ENCODE measurements around the gene ARF1. TPM values are rescaled to one million over a fixed set of nuclear protein-coding genes. Genes with fewer than 3 reads are reported as not detected.
A peak's percentile ranks its signal among the peaks of the same experiment; 100 is the strongest.
"Not testable (repeated sequence)": the region's sequence is repeated elsewhere in the genome, so short reads cannot be mapped to it uniquely, and the experiment has no call there.

Gene ARF1
- total RNA-seq, 1 experiment from 2014 or later = 400 TPM

DNA sequence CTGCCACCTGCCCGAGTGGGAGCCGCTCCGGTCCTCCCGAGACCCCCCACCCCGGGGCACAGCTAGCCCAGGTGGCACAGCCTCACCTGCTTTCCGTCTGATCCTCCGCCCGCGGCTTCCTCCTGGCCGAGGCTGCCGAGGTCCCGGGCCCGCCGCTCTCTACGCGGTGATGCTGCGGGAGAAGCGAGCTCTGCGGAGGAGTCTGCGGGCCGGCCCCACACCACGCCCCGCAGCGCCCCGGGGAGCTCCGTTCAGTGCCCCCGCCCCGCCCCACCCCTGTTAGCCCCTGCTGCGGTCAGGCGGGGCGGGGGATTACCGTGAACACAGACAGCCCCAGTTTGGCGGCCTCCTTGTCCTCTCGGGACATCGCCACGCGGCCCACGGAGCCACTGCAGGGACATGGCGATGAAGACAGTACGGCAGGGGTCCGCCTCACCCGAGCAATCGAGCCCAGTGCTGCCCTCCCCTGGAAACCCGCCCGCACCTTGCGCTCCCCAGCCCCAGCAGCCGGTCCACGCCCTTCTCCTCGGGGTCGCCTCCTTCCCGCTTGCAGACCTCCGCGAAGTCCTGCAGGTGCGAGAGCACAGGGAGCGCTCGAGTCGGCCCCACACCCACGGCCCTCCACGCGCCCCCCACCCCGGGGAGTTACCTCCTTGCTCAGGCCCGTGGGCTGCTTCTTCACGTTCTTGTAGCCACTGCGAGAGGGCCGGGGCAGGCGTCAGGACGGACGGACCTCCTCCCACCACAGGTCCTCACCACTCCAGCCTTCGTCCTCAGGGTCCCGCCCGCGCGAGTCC lies 19.7 kb downstream of the ARF1 start:
- peak; percentile 57 for DNase-seq (ENCODE audit: low spot score)

DNA sequence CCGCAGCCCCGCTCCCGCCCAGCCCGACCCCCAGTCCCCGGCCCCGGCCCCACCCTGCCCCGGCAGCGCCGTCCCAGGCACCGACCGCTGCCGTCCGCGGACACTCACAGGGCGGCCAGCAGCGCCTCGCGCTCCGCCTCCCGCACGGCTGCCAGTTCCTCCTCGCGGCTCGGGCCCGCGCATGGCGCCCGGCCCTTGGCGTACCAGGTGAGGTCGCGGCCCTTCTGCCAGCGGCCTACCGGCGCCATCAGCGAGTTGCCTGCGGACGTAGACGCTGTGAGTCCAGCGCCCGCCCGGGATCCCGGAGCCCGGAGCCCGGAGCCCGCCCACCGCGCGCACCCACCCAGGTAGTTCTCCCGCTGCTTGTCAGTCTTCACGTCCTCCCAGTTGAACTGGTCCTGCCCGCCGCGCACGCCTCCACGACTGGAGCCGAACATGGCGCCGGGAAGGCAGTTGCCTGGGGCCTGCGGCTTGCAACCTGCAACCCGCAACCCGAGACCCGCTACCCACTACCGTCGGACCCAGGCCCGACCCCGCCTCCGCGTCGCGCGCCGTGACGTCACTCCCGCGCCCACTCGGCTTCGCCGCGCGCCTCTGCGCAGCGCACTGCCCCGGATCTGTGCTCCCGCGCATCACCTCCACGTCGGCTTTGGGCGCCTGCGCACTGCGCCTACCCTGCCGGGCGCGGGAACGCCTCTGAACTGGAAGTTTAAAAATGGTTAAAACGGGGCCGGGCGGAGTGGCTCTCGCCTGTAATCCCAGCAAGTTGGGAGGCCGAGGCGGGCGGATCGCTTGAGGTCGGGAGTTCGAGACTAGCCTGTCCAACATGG lies 20.5 kb downstream of the ARF1 start, which contains the start of gene C1orf35:
C1orf35 (minus strand) TSS at position 535 of the 830 bp plus-strand sequence; CDS start at position 437, 98 bp downstream.
- DNase-seq (ENCODE audit: low spot score) = peak; percentile 89

DNA sequence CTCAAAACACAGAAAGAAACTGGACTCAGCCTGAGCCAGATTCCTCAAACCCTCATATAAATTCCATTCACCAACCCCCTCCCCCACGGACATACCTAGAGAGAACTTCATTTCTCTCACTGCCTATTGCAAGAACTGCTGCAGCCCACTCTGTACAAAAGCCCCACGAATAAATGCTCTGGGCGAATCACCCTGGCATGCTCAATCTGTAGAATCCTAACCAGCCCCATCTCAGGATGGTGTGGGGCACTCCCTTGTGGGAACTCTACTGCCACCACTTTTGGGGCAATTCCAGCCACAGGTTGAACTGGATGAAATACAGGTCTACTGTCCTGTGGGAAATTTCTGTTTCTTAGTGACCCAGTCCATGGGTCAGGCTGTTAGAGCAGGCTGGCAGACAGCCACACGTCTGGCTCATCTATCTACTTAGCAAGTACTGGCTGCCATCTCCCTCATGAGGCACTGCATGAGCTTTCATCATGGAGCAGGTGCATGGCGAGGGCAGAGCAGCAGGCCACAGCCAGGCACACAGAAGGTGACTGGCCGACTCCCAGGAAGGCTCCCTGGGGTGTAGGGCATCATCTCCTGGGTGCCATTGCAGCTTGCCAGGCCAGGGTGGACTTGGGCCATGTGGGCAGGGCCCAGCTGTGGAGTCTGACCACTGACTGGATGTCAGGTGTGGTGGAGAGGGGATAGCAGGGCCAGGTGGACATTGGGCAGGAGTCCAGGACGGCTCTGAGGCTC lies 22.2 kb downstream of the ARF1 start:
- no peak for DNase-seq (ENCODE audit: low spot score)

DNA sequence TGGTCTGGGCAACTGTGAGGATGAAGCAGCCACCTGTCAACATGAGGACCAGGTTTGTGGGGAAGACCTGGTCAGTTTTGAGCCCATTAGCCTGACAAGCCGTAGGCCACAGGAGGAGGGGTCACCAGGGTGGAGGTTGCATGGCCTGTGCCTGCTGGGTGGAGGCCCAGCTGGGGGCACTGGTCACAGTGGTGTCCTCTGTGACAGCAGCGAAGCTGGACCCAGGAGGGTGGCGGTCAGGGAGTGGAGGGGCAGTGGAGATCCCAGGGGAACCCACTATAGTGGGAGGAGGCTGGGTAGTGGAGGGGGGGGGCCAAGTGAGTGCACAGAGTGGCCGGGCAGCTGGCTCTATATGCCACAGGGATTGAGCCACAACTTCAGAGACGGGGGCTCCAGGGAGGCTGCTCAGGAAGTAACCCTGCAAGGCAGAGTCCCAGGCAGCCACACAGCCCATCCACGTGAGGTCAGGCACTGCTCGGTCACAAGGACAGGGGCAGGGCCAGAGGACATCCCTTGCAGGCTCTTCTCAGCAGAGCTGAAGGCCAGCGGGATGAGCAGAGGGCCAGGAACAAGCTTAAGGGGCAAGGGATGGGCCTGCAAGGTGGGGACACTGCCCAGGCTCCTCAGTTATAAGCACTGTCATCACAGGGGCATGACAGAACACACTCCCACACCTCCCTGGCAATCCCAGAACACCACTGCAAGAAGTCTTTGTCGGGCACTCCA lies 22.9 kb downstream of the ARF1 start:
- DNase-seq (ENCODE audit: low spot score) = no peak

DNA sequence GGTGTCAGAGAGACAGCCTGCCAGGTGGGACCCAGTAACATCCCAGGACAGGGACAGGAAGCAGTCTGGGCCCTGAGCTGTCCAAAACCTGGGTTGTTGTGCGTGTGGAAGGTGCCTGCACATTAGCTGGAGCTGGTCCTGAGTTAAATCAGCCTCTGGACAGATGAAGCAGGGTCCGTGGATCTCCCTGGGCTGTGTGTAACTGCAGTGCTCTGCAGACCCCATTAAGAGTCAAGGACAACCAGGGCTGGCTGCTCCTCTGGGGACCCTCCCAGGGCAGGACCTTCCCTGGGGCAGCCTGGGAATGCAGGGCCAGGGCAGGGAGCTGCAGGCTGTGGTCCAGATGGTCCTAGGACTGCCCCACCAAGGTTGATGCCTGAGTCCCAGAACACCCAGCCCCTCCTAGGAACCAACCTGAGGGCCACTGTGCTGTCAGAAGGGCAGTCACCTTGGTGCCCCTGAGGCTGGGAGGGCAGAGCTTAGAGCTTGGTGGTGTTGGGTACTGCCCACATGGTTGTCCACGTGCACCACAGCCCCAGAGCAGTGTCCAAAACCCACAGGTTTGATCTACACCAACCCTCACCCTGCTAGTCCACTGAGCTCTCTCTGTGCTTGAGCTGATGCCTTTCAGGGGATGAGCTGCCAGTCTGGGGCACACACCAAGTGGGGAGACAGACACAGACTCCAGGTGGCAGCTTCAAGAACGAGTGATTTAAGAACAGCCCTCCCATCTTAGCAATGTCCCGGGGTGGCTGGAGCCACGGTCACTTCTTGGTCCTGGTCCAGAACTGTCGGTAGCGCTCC lies 23.7 kb downstream of the ARF1 start:
- DNase-seq (ENCODE audit: low spot score) = no peak

DNA sequence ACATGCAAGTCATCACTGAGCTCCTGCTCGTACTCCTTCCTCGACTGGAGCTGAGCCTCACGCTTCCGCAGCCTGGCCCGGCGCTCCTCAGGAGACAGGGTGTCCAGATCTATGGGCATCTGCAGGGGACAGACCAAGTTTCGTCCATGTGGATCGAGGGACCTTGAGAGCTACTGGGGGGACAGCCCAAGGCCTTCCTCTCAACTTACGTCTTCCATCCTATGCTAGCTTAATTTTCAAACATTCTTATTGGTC lies 24.2 kb downstream of the ARF1 start:
- DNase-seq (ENCODE audit: low spot score) = no peak

DNA sequence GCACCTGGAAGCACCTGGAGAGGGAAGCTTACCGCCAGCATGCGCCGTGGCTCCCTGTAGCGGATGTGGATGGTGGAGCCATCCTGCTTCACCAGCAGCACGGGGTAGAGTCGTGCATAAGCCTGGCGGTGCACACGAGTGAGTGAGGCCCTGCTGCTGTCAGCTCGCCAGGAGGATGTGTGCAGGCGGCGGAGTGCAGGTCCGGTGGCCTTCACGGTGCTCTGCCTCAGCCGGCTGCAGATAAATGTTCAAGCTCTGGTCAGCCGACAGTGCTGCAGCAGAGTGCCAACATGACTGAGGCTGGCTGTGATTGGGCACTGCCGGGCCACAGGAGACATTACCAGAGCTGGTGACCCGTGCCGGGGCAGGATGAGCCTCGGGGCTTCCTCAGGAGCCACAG lies 25.1 kb downstream of the ARF1 start:
- DNase-seq (ENCODE audit: low spot score) = no peak

DNA sequence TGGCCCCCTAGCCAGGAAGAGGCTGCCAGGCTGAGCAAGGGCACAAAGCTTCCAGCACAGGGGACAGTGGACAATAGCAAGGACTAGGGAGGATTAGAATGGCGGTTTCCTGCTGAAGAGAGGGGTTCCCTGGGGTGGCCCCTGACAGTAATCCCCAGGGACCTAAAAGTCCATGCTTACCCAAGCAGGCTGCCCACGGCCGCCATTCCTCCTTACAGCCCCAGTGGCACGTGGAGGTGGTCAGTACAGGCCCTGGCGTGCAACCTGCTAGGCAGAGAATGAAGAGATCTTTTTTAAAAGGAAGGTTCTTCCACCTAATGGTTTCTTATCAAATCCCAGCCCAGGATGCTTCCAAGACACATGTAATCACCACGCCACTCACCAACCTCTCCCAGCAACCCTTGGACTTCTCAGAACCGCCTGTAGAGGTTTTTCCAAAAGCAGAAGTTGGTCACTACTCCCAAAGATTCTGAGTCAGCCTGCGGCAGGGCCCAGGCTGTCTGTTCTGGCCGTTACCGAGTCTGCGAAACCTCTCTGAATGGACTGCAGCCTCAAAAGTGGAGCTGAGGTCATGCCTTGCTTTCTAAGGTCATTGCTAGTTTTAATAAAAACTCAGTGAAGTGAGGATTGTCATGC lies 25.7 kb downstream of the ARF1 start:
- DNase-seq (ENCODE audit: low spot score) = no peak

DNA sequence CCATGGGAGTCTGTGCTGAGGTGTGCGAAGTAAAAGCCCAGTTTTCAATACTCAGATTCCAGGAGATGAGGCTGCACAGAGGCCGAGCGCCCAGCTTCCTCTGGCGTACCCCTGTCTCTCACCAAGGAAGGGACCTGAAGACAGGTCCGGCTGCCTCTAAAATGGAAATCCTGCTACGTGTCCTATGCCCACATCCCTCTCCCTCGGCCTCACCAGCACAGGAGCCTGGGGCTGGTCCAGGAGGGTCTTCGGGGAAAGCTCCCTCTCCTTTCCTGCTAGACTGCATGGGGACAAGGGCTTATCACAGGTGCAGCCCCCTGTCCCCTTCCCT lies 26.2 kb downstream of the ARF1 start:
- peak; percentile 24 for DNase-seq (ENCODE audit: low spot score)

DNA sequence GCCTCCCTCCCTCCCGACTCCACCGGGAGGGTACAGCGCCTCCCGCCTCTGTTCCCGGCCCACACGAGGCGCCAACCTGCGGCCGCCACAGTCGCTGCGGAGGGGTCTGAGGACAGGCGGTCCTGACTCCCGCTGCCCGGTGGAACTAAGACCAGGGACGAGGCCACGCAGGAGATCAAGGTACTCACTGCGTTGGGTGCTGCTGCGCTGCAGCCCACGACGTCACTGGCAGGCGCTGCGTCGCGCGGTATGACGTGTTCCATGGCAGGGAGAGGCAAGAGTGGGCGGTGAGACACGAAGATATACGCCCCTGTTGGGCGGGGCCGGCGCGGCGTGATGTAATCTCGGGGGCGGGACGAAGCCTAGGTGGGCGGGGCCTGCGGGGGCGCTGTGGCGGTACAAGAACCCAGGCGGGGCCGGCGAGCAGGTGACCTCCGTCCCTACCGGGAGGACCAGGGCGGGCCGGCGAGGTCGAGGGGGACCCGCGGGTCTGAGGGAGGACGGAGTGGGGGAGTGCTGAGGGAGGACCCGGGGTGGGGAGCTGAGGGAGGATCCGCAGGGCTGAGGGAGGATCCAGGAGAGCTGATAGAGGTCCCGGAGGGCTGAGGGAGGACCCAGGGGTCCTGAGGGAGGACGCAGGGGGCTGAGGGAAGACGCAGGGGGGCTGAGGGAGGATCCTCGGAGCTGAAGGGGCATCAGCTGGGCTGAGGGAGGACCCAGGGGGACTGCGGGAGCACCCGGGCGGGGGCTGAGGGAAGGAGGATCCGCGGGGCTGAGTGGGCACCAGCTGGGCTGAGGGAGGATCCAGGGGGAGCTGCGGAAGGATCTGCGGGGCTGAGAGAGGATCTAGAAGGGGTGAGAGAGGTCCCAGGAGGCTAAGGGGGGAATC lies 26.8 kb downstream of the ARF1 start, which contains the start of gene MRPL55:
MRPL55 (minus strand) TSS at position 227 of the 889 bp plus-strand sequence. CDS start 1,039 bp downstream, outside the sequence.
- peak; percentile 96 for DNase-seq (ENCODE audit: low spot score)

DNA sequence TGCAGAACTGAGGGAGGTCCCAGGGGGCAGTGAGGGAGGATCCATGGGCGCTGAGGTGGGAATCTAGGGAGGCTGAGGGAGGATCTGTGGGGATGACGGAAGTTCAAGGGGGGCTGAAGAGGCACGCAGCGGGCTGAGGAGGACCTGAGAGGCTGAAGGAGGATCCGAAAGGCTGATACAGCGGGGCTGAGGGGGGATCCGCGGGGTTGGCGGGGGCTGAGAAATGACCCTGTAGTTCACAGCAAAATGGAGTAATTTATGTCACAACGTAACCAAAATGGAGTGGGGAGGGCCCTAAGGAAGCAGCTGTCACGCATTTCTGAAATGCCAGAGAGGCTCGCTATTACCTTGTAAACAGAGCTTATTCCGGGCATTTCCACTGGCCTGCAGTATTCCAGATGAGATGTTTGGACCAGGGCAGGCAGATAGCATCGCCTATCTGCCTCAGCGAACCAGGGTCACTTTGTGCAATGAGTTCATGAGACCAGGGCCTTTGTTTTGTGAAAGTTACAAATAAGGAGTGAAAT lies 27.5 kb downstream of the ARF1 start:
- no peak for DNase-seq (ENCODE audit: low spot score)

DNA sequence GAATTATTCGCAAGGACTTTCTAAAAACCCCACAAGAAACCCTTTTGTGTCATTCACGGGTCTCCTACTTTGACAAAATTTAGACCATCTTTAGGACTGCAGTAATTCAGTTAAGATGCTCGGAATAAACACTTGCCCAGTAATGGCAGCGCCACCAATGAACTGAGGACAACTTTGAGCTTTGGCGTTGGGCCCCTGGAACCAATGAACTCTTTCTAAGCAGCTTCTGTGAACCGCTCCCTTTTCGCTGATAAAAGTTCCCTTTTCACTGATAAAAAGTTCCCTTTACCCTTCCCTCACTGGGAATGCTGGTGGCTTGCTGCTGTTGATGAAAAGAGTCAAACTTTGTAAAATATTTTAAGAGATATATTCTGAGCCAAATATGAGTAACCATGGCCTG lies 28.0 kb downstream of the ARF1 start:
- DNase-seq (ENCODE audit: low spot score) = no peak

DNA sequence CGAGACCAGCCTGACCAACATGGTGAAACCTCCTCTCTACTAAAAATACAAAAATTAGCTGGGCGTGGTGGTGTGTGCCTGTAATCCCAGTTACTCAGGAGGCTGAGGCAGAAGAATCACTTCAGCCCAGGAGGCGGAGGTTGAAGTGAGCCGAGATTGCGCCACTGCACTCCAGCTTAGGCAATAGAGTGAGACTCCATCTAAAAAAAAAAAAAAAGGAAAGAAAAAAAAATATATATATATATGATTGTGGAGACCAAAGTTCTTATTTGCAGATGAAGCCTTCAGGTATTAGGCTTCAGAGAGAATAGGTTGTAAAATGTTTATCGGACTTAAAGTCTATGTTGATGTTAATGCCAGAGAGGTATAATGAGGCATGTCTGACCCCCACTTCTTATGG lies 28.8 kb downstream of the ARF1 start:
- DNase-seq (ENCODE audit: low spot score) = not testable (repeated sequence)

DNA sequence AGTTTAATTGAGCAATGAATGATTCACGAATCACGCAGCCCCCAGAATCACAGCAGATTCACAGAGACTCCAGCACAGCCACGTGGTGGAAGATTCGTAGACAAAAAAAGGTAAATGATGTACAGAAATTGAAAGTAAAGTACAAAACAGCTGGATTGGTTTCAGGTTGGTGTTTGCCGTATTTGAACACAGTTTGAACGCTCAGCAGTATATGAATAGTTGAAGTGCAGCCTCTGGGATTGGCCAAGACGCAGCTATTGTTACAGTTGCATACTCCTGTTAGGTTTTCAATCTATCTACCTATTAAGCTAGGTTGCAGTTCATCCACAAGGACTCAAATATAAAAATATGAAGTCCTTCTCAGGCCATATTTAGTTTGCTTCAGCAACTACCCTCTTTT lies 29.7 kb downstream of the ARF1 start:
- no peak for DNase-seq (ENCODE audit: low spot score)

DNA sequence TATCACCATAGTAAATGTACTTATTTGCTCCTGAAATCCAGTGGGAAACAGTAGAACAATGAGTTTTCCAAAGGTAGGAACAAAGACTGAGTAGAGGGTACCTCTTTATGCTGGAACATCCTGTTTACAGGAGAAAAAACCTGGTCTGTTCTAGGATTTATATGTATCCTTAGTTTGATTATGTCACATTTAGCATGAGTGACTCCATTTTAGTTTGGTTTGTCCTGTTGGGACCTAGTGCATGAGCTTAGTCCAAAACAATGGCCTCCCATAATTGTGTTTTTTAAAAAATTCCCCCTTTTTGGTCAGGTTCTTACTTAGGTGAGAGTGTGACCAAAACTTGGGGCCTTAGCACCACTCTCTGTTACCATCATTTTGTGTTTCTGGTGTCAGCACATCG lies 30.1 kb downstream of the ARF1 start:
- DNase-seq (ENCODE audit: low spot score) = no peak

DNA sequence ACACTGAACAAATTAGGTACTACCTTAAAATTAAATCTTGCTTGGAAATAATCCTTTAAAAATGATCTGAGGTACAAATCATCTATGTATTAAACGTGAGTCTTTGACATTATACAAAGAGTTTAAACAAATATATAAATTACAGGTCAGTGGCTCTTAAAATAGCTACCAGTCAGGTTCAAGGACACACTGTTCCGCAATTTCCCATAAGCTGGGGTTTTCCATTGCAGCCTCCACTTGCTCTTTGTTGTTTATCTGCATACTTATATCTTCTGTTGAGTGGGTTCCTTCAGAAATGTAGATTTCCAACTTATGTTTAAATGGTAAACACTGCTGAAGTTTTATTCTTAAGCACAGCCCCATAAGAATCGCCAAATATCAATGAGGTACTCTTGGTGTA lies 32.3 kb downstream of the ARF1 start:
- DNase-seq (ENCODE audit: low spot score) = no peak

DNA sequence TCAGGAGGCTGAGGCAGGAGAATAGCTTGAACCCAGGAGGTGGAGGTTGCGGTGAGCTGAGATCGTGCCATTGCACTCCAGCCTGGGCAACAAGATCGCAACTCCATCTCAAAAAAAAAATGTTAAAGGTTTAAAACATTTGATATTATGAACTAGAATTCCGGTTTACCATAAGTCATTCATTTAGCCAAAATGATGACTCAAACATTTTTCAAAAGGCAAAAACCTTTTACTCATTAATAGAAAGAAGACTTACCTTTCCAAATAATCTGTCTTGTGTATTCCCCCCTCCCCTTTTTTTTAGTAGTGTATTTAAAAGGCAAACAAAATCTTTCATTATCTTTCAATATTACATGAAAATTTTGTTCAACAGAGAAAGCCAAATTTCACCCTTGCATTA lies 34.8 kb downstream of the ARF1 start:
- DNase-seq (ENCODE audit: low spot score) = no peak

DNA sequence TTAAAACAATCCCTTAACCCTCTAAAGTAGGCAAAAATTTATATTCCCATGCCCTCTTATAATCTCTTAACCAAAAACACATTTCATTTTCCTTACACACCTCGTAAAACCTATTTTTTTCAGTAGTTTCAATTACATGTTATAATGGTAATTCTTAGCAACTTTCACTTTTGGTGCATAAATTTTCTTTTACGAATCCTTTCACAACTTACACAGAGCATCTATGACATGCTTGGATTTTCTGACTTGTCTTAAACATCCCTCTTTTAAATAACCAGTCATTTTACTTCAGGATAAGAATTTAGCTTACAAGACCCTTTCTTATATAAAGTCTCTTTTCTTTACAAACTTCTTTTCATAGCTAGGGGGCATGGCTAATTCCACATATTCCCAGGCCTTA lies 35.5 kb downstream of the ARF1 start:
- no peak for DNase-seq (ENCODE audit: low spot score)

DNA sequence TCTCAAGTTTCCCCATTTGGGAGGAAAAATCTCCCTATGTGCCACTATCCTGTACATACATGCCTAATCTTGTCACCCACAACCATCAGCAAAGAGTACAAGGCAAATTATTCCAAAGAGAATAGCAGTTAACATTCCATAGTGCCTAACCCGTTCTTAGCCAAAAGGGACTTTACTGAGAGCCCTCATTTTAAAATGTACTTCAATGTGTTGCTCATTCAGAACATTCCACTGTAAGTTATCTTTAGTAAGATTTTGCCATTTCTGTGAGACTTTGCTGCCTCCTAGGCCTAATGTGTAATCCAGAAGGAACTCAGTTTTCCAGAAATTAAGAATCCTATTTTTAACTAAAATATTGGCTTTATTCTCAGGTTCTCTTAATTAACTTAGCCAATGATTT lies 37.8 kb downstream of the ARF1 start:
- DNase-seq (ENCODE audit: low spot score) = no peak

Measured in HT-29 (cell line).